Superior temporal gyrus (tissue), 1 donor: ENCODE data around the gene CRIP1.

ENCODE experiments used
- DNase-seq: peaks from one replicate; pipeline ENCODE4 v3.0.0-alpha.2; 2016; ENCODE audit errors: extremely low spot score

The CRIP1 gene

GRCh38 chr14:105505101-105505500 lies 18.4 kb downstream of the CRIP1 start:
- no peak for DNase-seq

- no peak for DNase-seq
Observed at GRCh38 chr14:105507247-105507646, 20.6 kb downstream of the CRIP1 start.

- DNase-seq = no peak
Observed at GRCh38 chr14:105508069-105508468, 21.4 kb downstream of the CRIP1 start.

- no peak for DNase-seq
Observed at GRCh38 chr14:105508601-105509000, 21.9 kb downstream of the CRIP1 start.

GRCh38 chr14:105517096-105517495 lies 30.4 kb downstream of the CRIP1 start:
- DNase-seq = no peak

GRCh38 chr14:105519946-105520698 lies 33.4 kb downstream of the CRIP1 start:
- no peak for DNase-seq

GRCh38 chr14:105525326-105525725 lies 38.6 kb downstream of the CRIP1 start:
- DNase-seq = no peak

- DNase-seq = no peak
Observed at GRCh38 chr14:105525861-105526775, 39.4 kb downstream of the CRIP1 start, which contains the start of gene TMEM121. Gene TMEM121 (plus strand): TSS chr14:105526583. CDS start chr14:105528835, 2,252 bp downstream.

- no peak for DNase-seq
Observed at GRCh38 chr14:105526776-105527380, 40.2 kb downstream of the CRIP1 start.

GRCh38 chr14:105527381-105527825 lies 40.7 kb downstream of the CRIP1 start:
- no peak for DNase-seq

GRCh38 chr14:105527826-105528585 lies 41.3 kb downstream of the CRIP1 start:
- peak; percentile 82 for DNase-seq

- DNase-seq = no peak
Observed at GRCh38 chr14:105528586-105529318, 42.1 kb downstream of the CRIP1 start.

- no peak for DNase-seq
Observed at GRCh38 chr14:105529319-105529568, 42.6 kb downstream of the CRIP1 start.

GRCh38 chr14:105529569-105530284 lies 43.0 kb downstream of the CRIP1 start:
- DNase-seq = no peak

GRCh38 chr14:105530285-105531087 lies 43.8 kb downstream of the CRIP1 start:
- no peak for DNase-seq

- no peak for DNase-seq
Observed at GRCh38 chr14:105531088-105531893, 44.6 kb downstream of the CRIP1 start.

- DNase-seq = no peak
Observed at GRCh38 chr14:105531894-105532623, 45.4 kb downstream of the CRIP1 start.

- no peak for DNase-seq
Observed at GRCh38 chr14:105532735-105533141, 46.1 kb downstream of the CRIP1 start.
